Breast epithelium (tissue), 4 donors: ENCODE measurements around the gene GTPBP1. TPM values are rescaled to one million over a fixed set of nuclear protein-coding genes. Genes with fewer than 3 reads are reported as not detected.

ENCODE experiments used
- DNase-seq, 2 donors: peaks; one replicate each; pipeline ENCODE4 v3.0.0-alpha.2; 2019; ENCODE audit warnings: low spot score in 2 of 2
- H3K27ac ChIP-seq, 2 donors: fragments of 200-600 bp; sonication (generic) in 1 of 2; one replicate each; pipeline ENCODE4 v1.5.1; 2016 to 2019; ENCODE audit warnings: mild to moderate bottlenecking in 1 of 2
- H3K27me3 ChIP-seq, 2 donors: fragments of 200-600 bp; sonication (generic) in 1 of 2; one replicate each; pipeline versions ENCODE4 v1.5.1 to v1.6.0; 2017 to 2019; ENCODE audit warnings: control low read depth in 1 of 2, mild to moderate bottlenecking in 1 of 2
- H3K36me3 ChIP-seq: fragments of 200-600 bp; one replicate; pipeline ENCODE4 v1.5.1; 2019
- H3K4me1 ChIP-seq, 2 donors: fragments of 200-600 bp; sonication (generic); one replicate each; pipeline ENCODE4 v1.5.1; 2016 to 2019; ENCODE audit warnings: control low read depth in 1 of 2
- H3K4me3 ChIP-seq, 3 donors: fragments of 200-600 bp; sonication (generic); 1 replicate in 2 of 3; 2 replicates in 1 of 3; pipeline ENCODE4 v1.5.1; 2016 to 2019; ENCODE audit warnings: mild to moderate bottlenecking in 3 of 3, moderate library complexity in 2 of 3
- H3K9me3 ChIP-seq, 2 donors: fragments of 200-600 bp; sonication (generic) in 1 of 2; one replicate each; pipeline ENCODE4 v1.5.1; 2016 to 2019; ENCODE audit warnings: control low read depth in 1 of 2
- POLR2A ChIP-seq: fragments of 450-650 bp; IDR thresholded peaks from one replicate; pipeline ENCODE4 v1.6.1; 2016; ENCODE audit warnings: antibody characterized with exemption, mild to moderate bottlenecking, moderate library complexity
- POLR2AphosphoS5 ChIP-seq, 3 donors: sonication (generic); formaldehyde crosslinking; IDR thresholded peaks; one replicate each; pipeline ENCODE4 v1.6.1; 2017; ENCODE audit warnings: antibody characterized with exemption in 3 of 3
- intact Hi-C: fragments of 100-400 bp; cut with DNase I; formaldehyde crosslinking; loops from one replicate; pipeline ENCODE4 v1.15.1; 2023; ENCODE audit warnings: low total_unique reads
- total RNA-seq, 3 donors: library from RNA; depleted of rRNA; stranded (reverse); fragments of >200 nt; gene quantifications; one replicate each; pipeline ENCODE4 v1.1.0, GENCODE V29; 2016
- TF ChIP-seq, protein P1 (sequence below), 3 donors: fragments of 450-650 bp; IDR thresholded peaks; one replicate each; pipeline ENCODE4 v1.5.1; 2016 to 2017; ENCODE audit warnings: antibody characterized with exemption in 3 of 3, mild to moderate bottlenecking in 3 of 3, moderate library complexity in 3 of 3

The GTPBP1 gene
- total RNA-seq, 3 donors from 2014 or later: 32.3 to 58.7 (median 56.9) TPM

DNA sequence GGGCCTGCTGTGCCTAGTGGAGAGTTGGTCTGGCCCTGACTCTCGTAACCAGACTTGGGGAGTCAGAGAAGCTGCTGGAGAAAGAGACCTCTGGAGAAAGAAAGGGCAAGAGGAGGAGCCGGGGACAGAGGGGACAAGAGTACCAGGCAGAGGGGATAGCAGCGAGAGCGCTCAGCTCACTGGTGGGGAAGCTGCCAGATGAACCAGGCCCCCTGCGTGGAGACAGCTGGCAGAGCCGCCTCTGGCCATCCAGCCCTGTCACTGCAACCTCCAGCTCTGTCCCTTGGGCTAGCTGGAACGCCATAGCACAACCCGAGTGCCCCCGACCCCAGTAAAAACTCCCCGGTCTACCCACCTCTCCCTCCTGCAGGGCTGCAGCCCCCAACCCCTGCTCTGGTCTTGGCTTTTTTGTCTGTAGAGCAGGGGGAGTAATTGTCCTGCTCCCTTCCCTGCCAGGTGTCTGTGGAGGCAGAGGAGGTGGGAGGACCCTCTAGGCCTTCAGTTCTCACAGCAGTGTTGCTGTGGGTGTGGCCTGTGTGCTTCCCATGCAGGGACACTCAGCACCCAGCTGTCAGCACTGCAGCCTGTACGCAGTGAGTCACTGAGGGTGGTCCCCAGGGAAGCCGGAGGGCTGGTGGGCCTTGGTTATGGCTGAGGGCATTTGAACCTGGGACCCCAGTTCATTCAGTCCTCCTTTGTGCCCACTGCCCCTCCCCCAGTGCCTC is 54.9 kb downstream of the GTPBP1 start:
- H3K4me3 ChIP-seq: no peak overlapping the region
- H3K27me3 ChIP-seq: no peaks in the 10 kb centered on the region
- H3K9me3 ChIP-seq: no peaks in the 10 kb centered on the region
- H3K4me1 ChIP-seq: no peaks in the 10 kb centered on the region
- H3K36me3 ChIP-seq: no peaks in the 10 kb centered on the region
- DNase-seq: no peak
- no peak overlapping the region for H3K27ac ChIP-seq
- intact Hi-C loops: no loop called here
- TF ChIP-seq, protein P1, sequence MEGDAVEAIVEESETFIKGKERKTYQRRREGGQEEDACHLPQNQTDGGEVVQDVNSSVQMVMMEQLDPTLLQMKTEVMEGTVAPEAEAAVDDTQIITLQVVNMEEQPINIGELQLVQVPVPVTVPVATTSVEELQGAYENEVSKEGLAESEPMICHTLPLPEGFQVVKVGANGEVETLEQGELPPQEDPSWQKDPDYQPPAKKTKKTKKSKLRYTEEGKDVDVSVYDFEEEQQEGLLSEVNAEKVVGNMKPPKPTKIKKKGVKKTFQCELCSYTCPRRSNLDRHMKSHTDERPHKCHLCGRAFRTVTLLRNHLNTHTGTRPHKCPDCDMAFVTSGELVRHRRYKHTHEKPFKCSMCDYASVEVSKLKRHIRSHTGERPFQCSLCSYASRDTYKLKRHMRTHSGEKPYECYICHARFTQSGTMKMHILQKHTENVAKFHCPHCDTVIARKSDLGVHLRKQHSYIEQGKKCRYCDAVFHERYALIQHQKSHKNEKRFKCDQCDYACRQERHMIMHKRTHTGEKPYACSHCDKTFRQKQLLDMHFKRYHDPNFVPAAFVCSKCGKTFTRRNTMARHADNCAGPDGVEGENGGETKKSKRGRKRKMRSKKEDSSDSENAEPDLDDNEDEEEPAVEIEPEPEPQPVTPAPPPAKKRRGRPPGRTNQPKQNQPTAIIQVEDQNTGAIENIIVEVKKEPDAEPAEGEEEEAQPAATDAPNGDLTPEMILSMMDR (IDR thresholded peaks at IDR 0.05): no peak
- TF ChIP-seq POLR2AphosphoS5 (IDR thresholded peaks at IDR 0.05): no peak
- no peak for TF ChIP-seq POLR2A

DNA sequence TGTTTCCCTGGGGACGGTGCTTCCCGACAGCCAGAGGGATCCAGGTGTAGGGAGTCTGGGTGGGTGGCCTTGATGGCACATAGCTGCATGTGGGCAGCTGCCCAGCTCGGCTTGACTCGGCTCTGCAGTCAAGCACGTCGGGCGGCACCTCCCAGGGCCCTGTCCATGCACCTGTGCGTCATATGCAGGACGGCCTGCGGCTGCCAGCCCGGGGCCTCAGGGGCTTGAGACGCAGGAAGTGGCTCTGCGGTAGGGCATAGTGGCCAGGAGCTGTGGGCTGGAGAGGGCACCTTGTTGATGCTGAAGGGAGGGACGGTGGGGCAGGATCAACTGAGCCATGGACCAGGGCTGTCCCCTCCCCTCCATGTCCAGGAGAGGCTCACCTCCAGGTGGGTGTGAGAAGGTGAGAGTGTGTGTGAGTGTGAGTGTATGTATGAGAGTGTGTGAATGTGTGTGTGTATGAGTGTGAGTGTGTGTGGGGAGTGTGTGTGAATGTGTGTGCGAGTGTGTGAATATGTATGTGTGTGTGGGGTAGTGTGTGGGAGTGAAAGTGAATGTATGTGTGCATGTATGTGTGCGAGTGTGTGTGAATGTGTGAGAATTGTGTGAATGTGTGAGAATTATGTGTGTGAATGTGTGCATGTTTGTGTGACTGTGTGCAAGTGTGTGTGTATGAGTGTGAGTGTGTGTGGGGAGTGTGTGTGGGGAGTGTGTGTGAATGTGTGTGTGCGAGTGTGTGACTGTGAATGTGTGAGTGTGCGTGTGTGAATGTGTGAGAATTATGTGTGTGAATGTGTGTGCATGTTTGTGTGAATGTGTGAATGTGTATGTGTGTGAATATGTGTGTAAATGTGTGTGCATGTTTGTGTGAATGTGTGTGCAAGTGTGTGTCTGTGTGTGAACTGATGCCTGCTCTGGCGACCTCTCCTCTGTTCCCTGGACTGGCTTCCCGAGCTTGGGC is 55.7 kb downstream of the GTPBP1 start:
- Histone ChIP-seq H3K27me3 (no peaks in the 10 kb centered on the region), H3K4me3 (no peak overlapping the region), H3K36me3 (no peaks in the 10 kb centered on the region), H3K4me1 (no peaks in the 10 kb centered on the region), H3K27ac (no peak overlapping the region), H3K9me3 (no peaks in the 10 kb centered on the region)
- no peak for DNase-seq
- intact Hi-C loops: no loop called here
- no peak for TF ChIP-seq POLR2AphosphoS5 (IDR thresholded peaks at IDR 0.05)
- TF ChIP-seq POLR2A: no peak
- TF ChIP-seq, protein P1 (IDR thresholded peaks at IDR 0.05): no peak

DNA sequence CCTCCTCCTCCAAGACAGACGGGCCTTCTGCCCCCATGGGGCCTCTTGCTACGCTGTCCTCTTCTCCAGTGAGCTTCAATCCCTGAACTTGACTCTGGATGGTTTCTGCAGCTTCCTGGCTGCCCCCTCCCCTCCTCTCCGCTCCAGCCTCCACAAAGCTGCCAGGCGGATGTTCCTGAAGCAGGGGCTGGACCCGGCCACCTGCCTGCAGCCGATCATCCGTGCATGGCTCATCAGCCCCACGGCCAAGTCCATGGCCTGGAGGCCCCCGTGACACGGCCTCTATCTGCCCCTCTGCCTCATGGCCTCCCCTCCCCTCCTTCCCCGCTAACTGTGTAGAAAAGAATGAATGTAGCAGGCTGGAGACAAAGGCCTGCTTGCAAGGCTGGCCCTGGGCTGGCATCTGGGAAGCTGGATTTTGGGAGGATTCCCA is 56.8 kb downstream of the GTPBP1 start:
- Histone ChIP-seq H3K9me3 (no peaks in the 10 kb centered on the region), H3K36me3 (no peaks in the 10 kb centered on the region), H3K4me3 (no peak overlapping the region), H3K27me3 (no peaks in the 10 kb centered on the region), H3K4me1 (no peaks in the 10 kb centered on the region), H3K27ac (no peak overlapping the region)
- TF ChIP-seq POLR2AphosphoS5 (IDR thresholded peaks at IDR 0.05) (no peak), POLR2A (no peak)
- TF ChIP-seq, protein P1 (IDR thresholded peaks at IDR 0.05): no peak
- no peak for DNase-seq
- intact Hi-C loops: no loop called here

DNA sequence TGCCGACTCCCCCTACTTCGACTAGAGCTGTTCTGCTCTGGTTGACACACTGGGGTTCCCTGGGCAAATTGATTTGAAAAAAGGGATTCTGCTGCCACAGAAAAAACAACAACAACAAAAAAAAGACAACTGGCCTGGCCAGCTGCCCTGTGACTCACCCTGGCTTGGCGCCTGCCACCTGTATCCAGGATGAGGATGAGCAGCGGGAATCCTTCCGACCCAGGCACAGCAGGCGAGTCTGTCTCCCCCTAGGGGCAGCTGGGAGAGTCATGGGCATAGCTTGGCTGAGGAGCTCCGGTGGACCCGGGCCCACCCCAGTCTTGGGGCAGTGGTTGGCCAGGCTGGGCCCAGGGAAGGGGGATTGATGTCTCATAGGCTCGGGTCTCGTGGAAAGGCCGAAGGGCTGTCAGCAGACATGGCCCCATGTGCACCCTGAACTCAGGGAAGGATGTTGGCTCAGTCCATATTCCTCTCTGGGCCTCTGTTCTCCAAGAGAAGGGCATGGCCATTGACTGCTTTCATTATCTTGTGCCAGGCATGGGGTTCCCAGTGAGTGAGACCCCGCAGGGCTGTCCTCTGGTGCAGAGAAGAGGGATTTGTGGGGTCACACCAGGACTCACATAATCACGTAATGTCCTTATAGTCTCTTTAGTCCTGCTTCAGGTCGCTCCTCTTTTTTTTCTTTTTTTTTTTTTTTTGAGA is 60.5 kb downstream of the GTPBP1 start:
- Histone ChIP-seq H3K9me3 (no peaks in the 10 kb centered on the region), H3K4me1 (no peaks in the 10 kb centered on the region), H3K27me3 (no peaks in the 10 kb centered on the region), H3K36me3 (no peaks in the 10 kb centered on the region), H3K27ac (peak overlapping the region; percentile 57 to 65), H3K4me3 (no peak overlapping the region)
- TF ChIP-seq, protein P1 (IDR thresholded peaks at IDR 0.05): peak; percentile 27 to 84 (median 59)
- TF ChIP-seq POLR2A: no peak
- peak in 2 of 3 donors; percentile 16 to 32 for TF ChIP-seq POLR2AphosphoS5 (IDR thresholded peaks at IDR 0.05)
- intact Hi-C loops: no loop called here
- peak; percentile 72 to 87 for DNase-seq
